SK-N-MC (cell line): ENCODE measurements around the gene SELENOO.

Experiments
- EZH2 ChIP-seq: fragments of 200-600 bp; sonication (generic); IDR thresholded peaks from one replicate; pipeline ENCODE4 v1.6.1; 2017; ENCODE audit warnings: antibody characterized with exemption
- POLR2AphosphoS5 ChIP-seq: IDR thresholded peaks from 2 replicates; pipeline ENCODE4 v1.6.1; 2012; ENCODE audit warnings: mild to moderate bottlenecking, low read depth, low read length, borderline replicate concordance

- TF ChIP-seq EZH2 (no peak), POLR2AphosphoS5 (no peak)
Observed at GRCh38 chr22:50236731-50237409, 36.1 kb downstream of the SELENOO start.
